SW480 (cell line): Measurements from ENCODE around the gene HMOX1.
"Not testable (repeated sequence)": the region's sequence is repeated elsewhere in the genome, so short reads cannot be mapped to it uniquely, and the experiment has no call there.

Experiments
- DNase-seq: peaks from one replicate; pipeline ENCODE4 v3.0.0-alpha.2; 2016; ENCODE audit warnings: low spot score

HMOX1 gene

DNA sequence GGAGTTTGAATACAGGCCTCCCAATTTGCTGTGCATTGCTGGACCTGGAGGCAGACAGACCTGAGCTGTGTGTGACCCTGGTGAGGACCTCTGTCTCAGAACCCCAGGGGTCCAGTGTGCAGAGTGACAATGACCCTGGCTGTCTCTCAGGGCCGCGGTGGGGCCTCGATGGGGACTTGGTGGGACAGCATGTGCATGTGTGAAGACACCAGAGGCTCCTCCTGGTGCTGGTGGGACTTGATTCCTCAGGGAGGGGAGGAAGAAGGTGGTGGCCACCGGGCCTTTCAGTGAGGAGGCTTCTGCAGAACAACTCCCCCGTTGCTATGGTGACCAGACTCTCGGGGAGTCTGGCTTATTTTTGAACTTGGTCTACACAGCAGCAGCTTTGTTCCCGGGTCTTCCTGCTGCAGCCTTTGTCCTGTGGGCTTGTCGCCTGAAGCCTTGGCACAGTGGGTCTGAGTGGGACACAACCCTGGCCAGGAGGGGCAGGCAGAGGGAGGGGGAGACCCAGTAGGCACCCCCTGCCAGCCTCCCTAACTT, 54.4 kb downstream of the HMOX1 start:
- no peak for DNase-seq

DNA sequence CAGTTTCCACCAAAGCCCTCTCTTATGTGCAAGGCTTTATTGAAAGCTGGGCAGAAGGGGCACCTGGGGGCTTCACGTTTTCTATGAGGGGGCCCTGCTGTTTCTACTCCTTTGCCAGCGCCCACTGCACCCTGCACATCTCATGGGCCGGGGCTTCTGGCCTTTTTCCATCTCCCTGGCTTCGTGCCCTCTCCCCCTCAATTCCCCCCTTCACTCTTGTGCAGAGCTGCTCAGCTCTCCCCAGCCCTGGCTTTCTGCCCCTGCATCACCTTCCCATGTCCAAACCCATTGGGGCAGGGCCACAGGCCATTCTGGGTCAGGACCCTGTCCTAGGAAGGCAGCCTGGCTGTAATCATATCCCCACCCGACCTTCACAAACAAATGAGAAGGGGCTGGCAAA, 55.5 kb downstream of the HMOX1 start:
- no peak for DNase-seq

DNA sequence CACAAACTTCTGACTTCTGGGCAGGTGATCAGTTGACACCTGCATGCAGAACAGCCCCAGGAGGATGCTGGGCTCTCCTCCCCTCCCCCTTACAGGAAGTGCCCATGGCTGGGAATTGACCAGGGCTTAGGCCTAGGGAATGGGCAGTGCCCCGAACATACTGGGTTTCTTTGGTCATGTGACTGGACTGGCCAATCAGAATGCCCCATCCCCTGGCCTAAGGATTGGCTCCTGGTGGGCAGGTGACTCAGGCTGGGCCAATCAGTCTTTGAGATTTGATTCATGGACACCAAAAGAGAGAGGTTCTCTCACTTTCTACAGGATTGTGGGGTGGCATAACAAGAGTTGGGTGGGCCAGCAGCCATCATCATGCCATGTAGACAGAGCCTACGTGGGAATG, 56.2 kb downstream of the HMOX1 start:
- DNase-seq = peak; percentile 49

DNA sequence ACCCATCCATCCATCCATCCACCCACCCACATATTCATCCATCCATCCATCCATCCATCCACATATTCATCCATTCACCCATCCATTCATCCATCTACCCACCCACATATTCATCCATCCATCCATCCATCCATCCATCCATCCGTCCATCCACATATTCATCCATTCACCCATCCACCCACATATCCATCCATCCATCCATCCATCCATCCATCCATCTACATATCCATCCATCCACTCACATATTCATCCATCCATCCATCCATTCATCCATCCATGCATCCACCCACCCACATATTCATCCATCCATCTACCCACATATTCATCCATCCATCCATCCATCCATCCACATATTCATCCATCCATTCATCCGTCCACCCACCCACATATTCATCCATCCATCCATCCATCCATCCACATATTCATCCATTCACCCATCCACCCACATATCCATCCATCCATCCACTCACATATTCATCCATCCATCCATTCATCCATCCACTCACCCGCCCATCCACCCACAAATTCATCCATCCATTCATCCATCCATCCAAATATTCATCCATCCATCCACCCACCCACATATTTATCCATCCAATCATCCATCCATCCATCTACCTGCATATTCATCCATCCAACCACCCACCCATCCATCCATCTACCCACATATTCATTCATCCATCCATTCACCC, 57.9 kb downstream of the HMOX1 start:
- not testable (repeated sequence) for DNase-seq

DNA sequence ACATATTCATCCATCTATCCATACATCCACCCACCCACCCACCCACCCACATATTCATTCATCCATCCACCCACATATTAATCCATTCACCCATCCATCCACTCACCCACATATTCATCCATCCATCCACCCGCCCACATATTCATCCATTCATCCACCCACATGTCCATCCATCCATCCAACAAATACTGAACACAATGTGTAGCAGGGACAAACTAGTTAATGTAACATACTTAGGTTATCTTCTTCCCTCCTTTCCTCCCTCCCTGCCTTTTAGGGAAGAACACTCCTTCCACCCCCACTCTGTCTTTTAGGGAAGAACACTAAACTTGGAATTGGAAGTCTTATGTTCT, 58.4 kb downstream of the HMOX1 start:
- no peak for DNase-seq

DNA sequence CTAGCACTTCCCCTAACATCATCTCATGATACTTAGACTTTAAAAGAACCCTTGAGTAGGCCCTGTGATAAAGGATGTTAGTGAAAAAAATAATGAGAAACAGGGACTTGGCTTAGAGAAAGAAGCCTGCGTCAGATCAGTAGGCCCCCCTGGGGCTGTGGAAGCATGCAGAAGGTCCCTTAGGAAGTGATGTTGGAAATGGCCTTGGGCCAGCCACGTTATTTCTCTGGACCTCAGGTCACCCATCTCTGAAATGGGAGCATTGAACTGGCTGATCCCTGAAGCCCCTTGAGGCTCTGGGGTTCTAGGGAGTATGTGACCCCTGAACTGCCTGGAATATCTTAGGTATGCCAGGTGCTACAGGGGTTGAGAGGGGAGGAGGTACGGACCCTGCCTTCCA, 59.2 kb downstream of the HMOX1 start:
- DNase-seq = no peak

DNA sequence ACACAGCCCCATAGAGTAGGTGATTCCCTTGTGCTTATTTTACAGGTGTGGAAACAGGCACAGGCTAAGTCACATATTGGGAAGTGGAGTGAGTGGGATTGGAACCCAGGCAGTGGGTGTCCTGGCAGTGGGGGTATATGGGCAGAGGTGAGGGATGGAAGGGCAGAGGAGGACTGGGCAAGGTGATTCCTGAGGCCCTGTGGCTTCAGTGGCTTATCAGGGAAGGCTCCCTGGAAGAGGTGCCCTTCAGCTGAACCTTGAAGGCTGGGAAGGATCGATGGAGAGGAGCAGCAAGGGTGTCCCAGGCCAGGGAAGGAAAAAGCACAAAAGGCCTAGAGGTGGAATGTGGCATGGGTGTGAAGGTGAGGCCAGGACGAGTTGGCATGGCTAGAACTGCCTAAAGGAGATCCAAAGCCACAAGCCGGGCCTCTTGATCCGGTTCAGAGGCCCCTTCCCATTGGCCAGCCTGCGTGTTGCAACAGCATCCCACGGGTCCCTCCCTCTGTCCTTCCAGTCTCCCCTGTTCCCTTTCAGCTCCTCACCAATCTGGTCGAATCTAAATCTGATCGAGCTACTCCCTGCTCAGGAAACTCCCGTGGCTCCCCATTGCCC, 60.7 kb downstream of the HMOX1 start:
- no peak for DNase-seq

DNA sequence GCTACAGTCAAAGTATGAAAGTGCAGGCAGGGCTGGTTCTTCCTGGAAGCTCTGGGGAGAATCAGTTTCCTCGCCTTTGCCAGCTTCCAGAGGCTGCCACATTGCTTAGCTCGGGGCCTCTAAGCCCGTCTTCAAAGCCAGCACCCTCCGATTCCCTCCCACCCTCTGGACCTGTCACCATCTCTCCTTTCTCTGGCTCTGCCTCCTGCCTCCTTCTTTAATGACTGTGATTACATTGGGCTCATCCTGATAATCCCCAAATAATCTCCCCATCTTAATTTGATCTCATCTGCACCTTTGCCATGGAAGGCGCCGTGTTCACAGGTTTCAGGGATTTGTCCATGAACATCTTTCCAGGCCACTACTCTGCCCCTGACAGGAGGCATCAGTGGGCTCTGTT, 61.6 kb downstream of the HMOX1 start:
- no peak for DNase-seq

DNA sequence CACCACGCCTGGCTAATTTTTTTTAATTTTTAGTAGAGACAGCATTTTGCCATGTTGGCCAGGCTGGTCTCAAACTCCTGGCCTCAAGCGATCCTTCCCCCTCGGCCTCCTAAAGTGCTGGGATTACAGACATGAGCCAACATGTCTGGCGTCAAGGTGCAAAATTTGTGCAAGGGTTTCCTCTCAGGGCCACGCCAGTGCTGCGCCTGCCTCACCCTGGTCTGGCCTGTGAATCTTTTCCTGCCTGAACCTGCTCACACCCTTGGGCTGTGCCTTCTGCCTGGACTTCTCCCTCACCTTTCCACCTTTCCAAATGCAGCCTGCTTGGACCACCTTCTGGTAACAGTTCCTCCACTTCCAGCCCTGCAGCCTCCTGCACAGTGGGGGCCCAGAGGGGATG, 62.4 kb downstream of the HMOX1 start:
- DNase-seq = no peak
